SK-N-MC (cell line): Measurements from ENCODE around the gene PRR5L.

Source experiments
- DNase-seq: peaks from one replicate; pipeline ENCODE4 v3.0.0-alpha.2; 2011; ENCODE audit warnings: low read depth, low spot score
- H3K27ac ChIP-seq: fragments of 200-600 bp; sonication (generic); 2 replicates; pipeline ENCODE4 v1.5.1; 2016; ENCODE audit warnings: mixed run types
- H3K36me3 ChIP-seq: fragments of 200-600 bp; sonication (generic); 2 replicates; pipeline ENCODE4 v1.6.1; 2017; ENCODE audit warnings: antibody characterized with exemption, low read length, mixed read lengths; ENCODE audit not compliant: insufficient read depth
- H3K4me3 ChIP-seq: fragments of 200-600 bp; sonication (generic); 2 replicates; pipeline ENCODE4 v1.5.1; 2016
- H3K9ac ChIP-seq: fragments of 200-600 bp; sonication (generic); 2 replicates; pipeline ENCODE4 v1.8.0; 2017; ENCODE audit warnings: mixed run types, mixed read lengths; ENCODE audit not compliant: insufficient read length
- H3K9me3 ChIP-seq: fragments of 200-600 bp; sonication (generic); 2 replicates; pipeline ENCODE4 v1.6.1; 2017; ENCODE audit warnings: low read depth, mild to moderate bottlenecking, antibody characterized with exemption, low read length, moderate library complexity, mixed read lengths
- EZH2 ChIP-seq: fragments of 200-600 bp; sonication (generic); IDR thresholded peaks from one replicate; pipeline ENCODE4 v1.6.1; 2017; ENCODE audit warnings: antibody characterized with exemption
- FOXP2 ChIP-seq: optimal IDR thresholded peaks from 2 replicates; pipeline ENCODE3; 2011; ENCODE audit warnings: mild to moderate bottlenecking, moderate library complexity; ENCODE audit not compliant: insufficient read depth; ENCODE audit errors: extremely low read length, control extremely low read depth
- POLR2AphosphoS5 ChIP-seq: IDR thresholded peaks from 2 replicates; pipeline ENCODE4 v1.6.1; 2012; ENCODE audit warnings: mild to moderate bottlenecking, low read depth, low read length, borderline replicate concordance

PRR5L gene

DNA sequence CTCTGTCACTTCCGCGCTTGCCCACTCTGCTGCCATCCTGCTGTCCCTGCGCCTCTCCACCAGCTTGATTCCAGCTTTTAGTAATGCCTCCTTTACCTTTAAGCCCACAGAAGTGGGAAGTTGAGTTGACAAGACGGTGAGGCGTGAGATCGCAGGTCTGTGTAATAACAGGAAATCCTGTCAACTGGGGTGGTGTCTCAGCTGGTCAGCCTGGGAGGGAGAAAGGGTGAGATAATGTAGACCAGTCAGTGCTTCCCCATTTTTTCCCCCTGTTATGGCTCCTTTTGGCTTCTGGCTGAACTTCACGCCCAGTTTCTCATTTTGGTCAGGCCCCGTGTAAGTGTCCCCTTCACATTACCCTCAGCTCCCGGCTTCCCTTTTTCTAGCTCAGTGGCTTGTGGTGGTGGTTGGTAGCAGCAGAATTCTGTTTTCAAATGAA lies 115.1 kb downstream of the PRR5L start:
- no peak for TF ChIP-seq EZH2
- TF ChIP-seq POLR2AphosphoS5 = no peak
- no peak for TF ChIP-seq FOXP2
- Histone ChIP-seq H3K4me3 (no peak overlapping the region), H3K9ac (no peak overlapping the region), H3K27ac (no peak overlapping the region), H3K36me3 (peaks cover 86% of the 10 kb centered on the region), H3K9me3 (0 out of 2 replicates have a peak, but pooled peaks cover 7% of the 10 kb centered on the region)
- DNase-seq = no peak

DNA sequence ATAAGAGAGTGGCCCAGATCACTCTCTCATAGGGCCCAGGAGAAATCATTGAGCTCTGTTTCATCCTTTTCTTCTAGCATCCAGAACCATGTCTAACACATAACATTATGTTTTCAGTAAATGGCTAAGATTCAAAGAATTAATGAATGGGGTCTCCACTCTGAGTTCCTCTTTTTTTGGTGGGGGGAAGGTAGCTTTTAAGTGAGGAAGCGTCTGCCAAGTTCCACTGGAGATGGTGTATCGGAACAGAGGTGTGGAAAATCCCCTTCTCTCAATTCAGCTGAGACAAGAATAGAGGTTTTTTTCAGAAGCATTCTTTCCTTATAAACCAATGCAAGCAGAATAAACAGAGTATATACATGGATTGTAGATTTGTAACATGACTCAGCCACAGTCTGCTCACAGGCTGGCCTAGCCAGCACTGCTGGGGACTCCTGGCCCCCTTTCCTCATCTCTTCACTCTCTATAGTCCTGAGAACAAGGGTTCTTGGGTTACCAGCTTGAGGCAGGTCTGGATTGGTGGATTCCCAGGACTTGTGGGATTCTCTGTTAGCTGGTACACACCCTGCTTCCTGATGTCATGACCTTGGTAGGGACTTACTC lies 116.8 kb downstream of the PRR5L start:
- Histone ChIP-seq H3K4me3 (no peak overlapping the region), H3K9ac (no peak overlapping the region), H3K9me3 (0 out of 2 replicates have a peak, but pooled peaks cover 7% of the 10 kb centered on the region), H3K36me3 (peaks cover 86% of the 10 kb centered on the region), H3K27ac (no peak overlapping the region)
- no peak for DNase-seq
- no peak for TF ChIP-seq EZH2
- no peak for TF ChIP-seq FOXP2
- TF ChIP-seq POLR2AphosphoS5 = no peak

DNA sequence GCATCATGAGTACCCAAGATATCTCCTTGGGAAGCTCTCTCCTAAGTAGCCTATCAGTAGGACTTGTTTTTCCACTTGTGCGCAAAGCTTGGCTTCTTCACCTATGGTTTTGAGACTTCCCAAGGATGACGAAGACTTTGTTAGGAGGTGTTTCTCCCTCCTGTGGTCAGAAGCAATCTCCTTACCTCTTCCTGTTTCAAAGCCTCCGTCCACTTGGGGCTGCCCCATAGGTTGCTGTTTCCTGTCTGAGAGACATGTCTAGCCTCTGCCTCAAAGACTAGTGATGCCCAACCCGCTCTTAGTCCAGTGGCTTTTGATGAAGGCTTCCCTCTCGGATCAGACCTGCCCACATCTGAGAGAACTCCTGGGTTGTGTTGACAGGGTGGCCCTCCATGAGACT lies 121.1 kb downstream of the PRR5L start:
- Histone ChIP-seq H3K4me3 (no peak overlapping the region), H3K36me3 (peaks cover 83% of the 10 kb centered on the region), H3K27ac (no peak overlapping the region)

DNA sequence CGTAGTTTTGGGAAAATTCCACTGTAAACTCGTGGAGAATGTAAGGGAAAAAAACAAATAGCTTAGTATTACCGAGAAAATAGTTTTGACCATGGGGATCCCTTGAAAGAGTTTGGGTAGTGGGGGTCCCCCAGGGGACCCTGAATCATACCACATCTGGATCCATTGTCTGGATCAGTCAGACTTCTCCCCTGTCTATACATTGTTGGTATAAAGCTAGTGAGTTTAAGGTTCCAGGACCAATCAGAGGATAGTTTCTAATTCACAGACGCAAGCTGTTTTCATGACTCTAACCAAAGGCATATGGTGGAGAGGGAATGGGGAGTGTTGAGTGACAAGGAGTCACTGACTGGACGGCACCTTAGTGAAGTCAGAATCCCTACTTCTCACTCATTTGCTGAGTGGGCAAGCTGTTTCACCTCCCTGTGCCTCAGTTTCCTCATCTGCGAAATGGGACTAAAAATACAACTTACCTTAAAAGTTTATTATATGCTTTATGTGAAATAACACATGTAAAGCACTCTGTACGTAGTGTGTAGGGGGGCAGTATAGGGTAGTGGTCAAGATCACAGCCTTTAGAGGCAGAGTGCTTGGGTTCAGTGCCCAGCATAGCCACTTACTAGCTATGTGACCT lies 123.8 kb downstream of the PRR5L start:
- TF ChIP-seq FOXP2 (no peak), POLR2AphosphoS5 (no peak), EZH2 (no peak)
- Histone ChIP-seq H3K27ac (no peak overlapping the region), H3K9ac (no peak overlapping the region), H3K9me3 (no peaks in the 10 kb centered on the region), H3K4me3 (no peak overlapping the region), H3K36me3 (peaks cover 97% of the 10 kb centered on the region)
- no peak for DNase-seq

More for the DNA sequence above, 121.1 kb downstream of the PRR5L start:
- Histone ChIP-seq H3K9ac (no peak overlapping the region), H3K9me3 (0 out of 2 replicates have a peak, but pooled peaks cover 7% of the 10 kb centered on the region)
- no peak for DNase-seq
- TF ChIP-seq FOXP2 = no peak

DNA sequence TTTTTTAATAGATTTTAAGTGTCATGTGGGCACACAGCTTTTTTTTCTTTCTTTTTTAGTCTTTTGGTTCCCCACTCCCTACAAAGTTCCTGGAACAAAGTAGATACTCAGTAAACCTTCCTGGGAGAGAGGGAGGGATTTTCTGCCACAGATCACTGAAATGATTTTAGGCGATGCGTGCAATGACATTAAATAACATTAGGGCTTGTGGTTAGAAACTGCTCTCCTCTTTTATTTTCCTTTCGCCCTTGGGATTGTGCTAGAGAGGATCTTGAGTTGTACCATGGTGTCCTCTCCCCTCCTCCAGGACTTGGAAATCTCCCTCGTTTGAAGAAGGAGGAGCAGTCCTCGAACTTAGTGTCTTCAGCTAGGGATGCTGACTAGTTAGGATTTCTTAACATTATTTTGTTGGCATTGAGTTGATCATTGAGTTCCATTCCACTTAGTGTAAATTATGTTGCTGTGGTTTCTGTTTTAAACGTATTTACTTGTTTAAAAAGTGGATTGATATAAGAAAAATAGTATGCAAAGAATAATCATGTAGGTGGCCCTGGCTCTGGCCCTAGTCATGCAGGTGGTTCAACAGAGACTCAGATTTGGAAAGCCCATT lies 125.6 kb downstream of the PRR5L start:
- Histone ChIP-seq H3K36me3 (peaks cover 97% of the 10 kb centered on the region), H3K9me3 (no peaks in the 10 kb centered on the region), H3K9ac (no peak overlapping the region), H3K4me3 (no peak overlapping the region), H3K27ac (no peak overlapping the region)
- no peak for TF ChIP-seq POLR2AphosphoS5
- TF ChIP-seq EZH2 = no peak
- TF ChIP-seq FOXP2 = no peak
- DNase-seq = no peak

DNA sequence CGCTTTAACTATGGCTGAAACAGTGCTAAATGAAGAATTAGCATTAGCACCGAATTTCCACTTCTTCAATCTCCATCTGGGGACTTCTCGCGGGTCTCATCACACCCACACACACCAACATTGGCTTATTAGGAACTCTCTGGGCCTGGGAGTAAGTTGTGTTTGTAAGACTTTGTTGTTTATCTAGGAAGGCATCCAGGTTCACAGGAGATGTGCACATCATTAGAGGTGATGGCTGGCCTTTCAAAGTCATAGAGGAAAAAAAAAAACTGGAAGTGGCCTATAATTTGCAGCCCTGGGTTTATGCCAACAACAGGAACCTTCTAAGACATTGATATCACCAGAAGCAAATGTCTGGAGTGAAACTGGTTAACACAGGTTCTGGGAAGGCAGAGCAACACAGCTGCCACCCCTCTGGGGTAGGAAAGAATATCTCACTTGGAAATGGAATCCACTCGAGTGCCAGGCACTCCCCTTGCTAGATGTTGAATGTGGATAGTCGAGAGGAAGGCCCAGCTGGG lies 129.5 kb downstream of the PRR5L start:
- H3K27ac ChIP-seq = no peak overlapping the region
- no peak overlapping the region for H3K9ac ChIP-seq
- no peak for TF ChIP-seq POLR2AphosphoS5
- no peak for TF ChIP-seq EZH2
- no peak for TF ChIP-seq FOXP2
- peaks cover 90% of the 10 kb centered on the region for H3K36me3 ChIP-seq
- H3K9me3 ChIP-seq = no peaks in the 10 kb centered on the region
- no peak overlapping the region for H3K4me3 ChIP-seq
- DNase-seq = no peak

DNA sequence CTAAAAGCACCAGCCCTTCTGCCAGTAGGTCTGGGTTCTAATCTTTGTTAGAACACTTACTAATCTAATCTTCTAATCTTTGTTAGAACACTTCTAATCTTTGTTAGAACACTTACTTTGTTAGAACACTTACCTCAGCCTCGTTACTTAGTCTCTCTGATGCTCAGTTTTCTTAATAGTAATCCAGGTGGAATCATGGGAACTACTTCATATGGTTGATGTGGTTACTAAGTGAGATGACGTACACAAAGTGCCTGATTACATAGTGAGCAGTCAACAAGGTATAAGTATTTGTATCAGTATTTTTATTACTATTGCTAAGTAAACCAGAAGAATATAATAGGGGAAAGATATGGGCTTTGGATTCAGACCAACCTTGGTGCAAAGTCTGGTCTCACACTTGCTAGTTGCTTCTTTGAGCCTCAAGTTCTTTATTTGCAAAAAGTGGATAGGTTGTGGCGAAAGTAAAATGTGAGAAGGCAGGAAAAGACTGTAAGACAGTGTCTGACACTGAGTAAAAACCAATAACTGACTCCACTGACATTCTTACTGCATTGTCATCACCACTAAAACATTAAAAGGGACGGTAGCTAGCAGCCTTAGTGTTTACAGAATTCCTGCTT lies 130.2 kb downstream of the PRR5L start:
- no peak overlapping the region for H3K9ac ChIP-seq
- no peak overlapping the region for H3K27ac ChIP-seq
- DNase-seq = no peak
- H3K9me3 ChIP-seq = no peaks in the 10 kb centered on the region
- TF ChIP-seq POLR2AphosphoS5 (no peak), EZH2 (no peak), FOXP2 (no peak)
- no peak overlapping the region for H3K4me3 ChIP-seq
- peaks cover 88% of the 10 kb centered on the region for H3K36me3 ChIP-seq

DNA sequence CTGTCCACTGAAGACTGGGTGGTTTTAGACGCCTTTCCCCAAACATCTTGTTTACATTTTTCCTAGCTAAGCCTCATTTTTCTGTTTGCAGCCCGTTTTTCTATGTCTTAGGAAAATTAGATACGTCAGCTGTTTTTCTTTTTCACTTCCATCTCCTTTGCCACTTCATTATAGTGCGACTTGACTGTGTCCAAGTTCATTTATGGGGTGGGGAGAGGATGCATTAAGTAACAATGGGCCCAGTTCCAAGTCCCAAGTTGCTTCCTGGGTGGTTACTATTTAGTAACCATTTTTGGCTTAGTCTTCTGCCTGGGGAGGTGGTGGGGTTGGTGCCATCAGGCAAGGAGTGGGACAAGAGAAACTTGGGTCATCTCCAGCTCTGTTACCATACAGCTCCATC lies 131.0 kb downstream of the PRR5L start:
- TF ChIP-seq POLR2AphosphoS5 (no peak), EZH2 (no peak), FOXP2 (no peak)
- H3K4me3 ChIP-seq = no peak overlapping the region
- H3K9me3 ChIP-seq = no peaks in the 10 kb centered on the region
- no peak overlapping the region for H3K27ac ChIP-seq
- DNase-seq = no peak
- H3K9ac ChIP-seq = no peak overlapping the region
- peaks cover 88% of the 10 kb centered on the region for H3K36me3 ChIP-seq
